Body of pancreas (tissue), 4 donors: ENCODE measurements around the gene FKBP3. TPM values are rescaled to one million over a fixed set of nuclear protein-coding genes. Genes with fewer than 3 reads are reported as not detected.

Experiments used
- ATAC-seq: fragments of 150-250 bp; one replicate; pipeline ENCODE4 v1.9.1; 2016
- DNase-seq, 4 donors: peaks; one replicate each; pipeline ENCODE4 v3.0.0-alpha.2; 2019
- H3K27ac ChIP-seq, 4 donors: fragments of 200-600 bp; sonication (generic); 1 replicate in 3 of 4; 2 replicates in 1 of 4; pipeline versions ENCODE4 v1.5.1 to v1.6.1; 2016 to 2019; ENCODE audit warnings: mild to moderate bottlenecking in 1 of 4, mixed read lengths in 1 of 4, moderate library complexity in 1 of 4
- H3K27me3 ChIP-seq, 2 donors: fragments of 200-600 bp; sonication (generic); one replicate each; pipeline ENCODE4 v1.6.0; 2016; ENCODE audit warnings: mild to moderate bottlenecking in 1 of 2
- H3K36me3 ChIP-seq, 2 donors: fragments of 200-600 bp; sonication (generic); replicated peaks in 1 of 2; 2 replicates each; pipeline ENCODE4 v1.5.1; 2016; ENCODE audit warnings: low read depth in 2 of 2; ENCODE audit not compliant: insufficient read depth in 1 of 2
- H3K4me1 ChIP-seq: fragments of 200-600 bp; sonication (generic); one replicate; pipeline ENCODE4 v1.6.0; 2016
- H3K4me3 ChIP-seq, 2 donors: fragments of 200-600 bp; sonication (generic); 1 replicate in 1 of 2; 2 replicates in 1 of 2; pipeline ENCODE4 v1.5.1; 2016 to 2019
- H3K9me3 ChIP-seq, 3 donors: fragments of 200-600 bp; sonication (generic); 1 replicate in 2 of 3; 2 replicates in 1 of 3; pipeline ENCODE4 v1.5.1; 2016
- POLR2A ChIP-seq, 3 donors: fragments of 450-650 bp; IDR thresholded peaks; one replicate each; pipeline ENCODE4 v1.6.1; 2016; ENCODE audit warnings: antibody characterized with exemption in 3 of 3, mild to moderate bottlenecking in 2 of 3
- WGBS, 2 donors: methylation state at CpG; one replicate each; pipeline ENCODE4 v1.1.5; 2017; 5-methylcytosine and 5-hydroxymethylcytosine counted together
- intact Hi-C: fragments of 100-400 bp; cut with DNase I; formaldehyde crosslinking; loops from one replicate; pipeline ENCODE4 v1.15.1; 2023
- total RNA-seq, 2 donors: library from RNA; depleted of rRNA; stranded (reverse); fragments of >200 nt; gene quantifications; one replicate each; pipeline ENCODE4 v1.1.0, GENCODE V29; 2016
- TF ChIP-seq, protein P1 (sequence below), 7 experiments: fragments of 450-650 bp in 4 of 7; fragments of 200-600 bp in 3 of 7; sonication (generic) in 3 of 7; IDR thresholded peaks; one replicate each; pipeline ENCODE4 v1.5.1; 2016 to 2019; ENCODE audit warnings: antibody characterized with exemption in 7 of 7

Gene FKBP3
- 10 to 100 TPM; 22.1 to 23.1 TPM for total RNA-seq

DNA sequence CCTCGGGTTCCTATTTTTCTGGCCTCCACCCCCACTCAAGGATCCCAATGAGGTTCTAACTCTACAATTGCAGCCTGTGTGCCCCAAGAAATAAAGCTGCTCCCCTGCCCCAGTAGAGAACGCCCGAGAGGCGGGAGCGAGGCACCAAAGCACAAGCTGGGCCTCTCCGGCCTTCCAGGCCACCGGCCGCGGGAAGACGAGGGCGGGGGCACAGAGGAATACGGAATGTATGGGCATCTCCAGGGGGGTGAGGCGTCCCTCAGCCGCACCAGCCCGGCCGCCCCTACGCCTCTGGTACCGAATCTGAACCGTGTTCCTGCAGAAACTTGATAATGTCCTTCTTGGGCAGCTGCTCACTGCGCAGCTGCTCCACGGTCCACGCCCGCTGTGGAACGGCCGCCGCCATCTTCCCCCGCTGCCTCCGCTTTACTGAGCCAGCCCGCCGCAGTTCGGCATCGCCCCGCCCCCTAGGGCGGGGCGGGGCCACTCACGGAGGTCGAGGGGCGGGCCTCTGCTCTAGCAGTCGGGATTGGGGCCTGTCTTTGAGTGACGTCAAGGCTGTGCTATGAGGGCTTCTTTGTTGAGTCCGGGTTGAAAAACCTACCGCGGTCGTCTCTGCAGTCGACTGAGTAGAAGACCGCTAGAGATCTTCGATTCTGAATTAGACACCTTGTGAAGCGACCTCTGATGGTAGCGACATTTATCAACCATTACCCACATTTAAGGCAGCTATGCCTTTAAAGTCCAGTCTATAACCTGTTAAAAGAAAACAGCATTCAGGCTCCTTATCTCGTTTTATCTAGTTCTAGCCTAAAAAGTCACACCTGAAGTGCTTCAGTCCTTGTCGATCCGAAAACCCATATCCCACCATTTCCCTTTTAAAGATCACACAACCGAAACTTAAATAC, at the start of gene FKBP3:
FKBP3 (minus strand) TSS at position 431 of the 908 bp plus-strand sequence; CDS start at position 406, 25 bp downstream.
- Histone ChIP-seq H3K9me3 (no peaks in the 10 kb centered on the region), H3K36me3 (no peaks in the 10 kb centered on the region), H3K27me3 (no peaks in the 10 kb centered on the region), H3K4me3 (peak within 1 kb of the TSS; percentile 52 to 79), H3K4me1 (peaks cover 24% of the 10 kb centered on the region), H3K27ac (peak within 1 kb of the TSS; percentile 64 to 92 (median 79))
- WGBS, 2 donors = 0 to 1% methylated on average over 19 to 53 of the region's 53 CpGs
- DNase-seq (peak; percentile 96 to 99 (median 98)), ATAC-seq (peak; percentile 96)
- intact Hi-C loops = no loop called here
- TF ChIP-seq POLR2A (IDR thresholded peaks at IDR 0.05) = peak; percentile 58 to 95 (median 94)
- TF ChIP-seq, protein P1, sequence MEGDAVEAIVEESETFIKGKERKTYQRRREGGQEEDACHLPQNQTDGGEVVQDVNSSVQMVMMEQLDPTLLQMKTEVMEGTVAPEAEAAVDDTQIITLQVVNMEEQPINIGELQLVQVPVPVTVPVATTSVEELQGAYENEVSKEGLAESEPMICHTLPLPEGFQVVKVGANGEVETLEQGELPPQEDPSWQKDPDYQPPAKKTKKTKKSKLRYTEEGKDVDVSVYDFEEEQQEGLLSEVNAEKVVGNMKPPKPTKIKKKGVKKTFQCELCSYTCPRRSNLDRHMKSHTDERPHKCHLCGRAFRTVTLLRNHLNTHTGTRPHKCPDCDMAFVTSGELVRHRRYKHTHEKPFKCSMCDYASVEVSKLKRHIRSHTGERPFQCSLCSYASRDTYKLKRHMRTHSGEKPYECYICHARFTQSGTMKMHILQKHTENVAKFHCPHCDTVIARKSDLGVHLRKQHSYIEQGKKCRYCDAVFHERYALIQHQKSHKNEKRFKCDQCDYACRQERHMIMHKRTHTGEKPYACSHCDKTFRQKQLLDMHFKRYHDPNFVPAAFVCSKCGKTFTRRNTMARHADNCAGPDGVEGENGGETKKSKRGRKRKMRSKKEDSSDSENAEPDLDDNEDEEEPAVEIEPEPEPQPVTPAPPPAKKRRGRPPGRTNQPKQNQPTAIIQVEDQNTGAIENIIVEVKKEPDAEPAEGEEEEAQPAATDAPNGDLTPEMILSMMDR (IDR thresholded peaks at IDR 0.05) = peak in 2 of 7 experiments; percentile 2 to 31

DNA sequence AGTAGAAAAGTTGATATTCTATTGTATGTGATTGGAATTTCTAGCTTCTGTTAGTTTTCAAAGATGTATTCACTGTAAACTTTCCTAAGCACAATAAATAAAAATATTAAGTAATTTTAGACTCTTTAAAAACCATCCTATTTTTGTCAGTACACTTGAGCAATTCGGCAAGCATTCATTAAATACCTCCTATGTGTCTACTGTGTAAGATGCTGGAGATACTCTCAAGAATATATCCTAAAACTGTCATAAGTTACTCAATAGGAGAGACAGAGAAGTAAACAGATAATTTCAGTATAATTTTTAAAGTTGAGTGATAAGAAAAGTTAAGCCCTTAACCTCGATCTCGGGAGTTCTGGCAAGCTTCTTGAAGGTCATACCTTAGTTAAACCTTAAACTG, 47.5 kb upstream of the FKBP3 start:
- H3K4me3 ChIP-seq = no peak overlapping the region
- intact Hi-C loops = no loop called here

DNA sequence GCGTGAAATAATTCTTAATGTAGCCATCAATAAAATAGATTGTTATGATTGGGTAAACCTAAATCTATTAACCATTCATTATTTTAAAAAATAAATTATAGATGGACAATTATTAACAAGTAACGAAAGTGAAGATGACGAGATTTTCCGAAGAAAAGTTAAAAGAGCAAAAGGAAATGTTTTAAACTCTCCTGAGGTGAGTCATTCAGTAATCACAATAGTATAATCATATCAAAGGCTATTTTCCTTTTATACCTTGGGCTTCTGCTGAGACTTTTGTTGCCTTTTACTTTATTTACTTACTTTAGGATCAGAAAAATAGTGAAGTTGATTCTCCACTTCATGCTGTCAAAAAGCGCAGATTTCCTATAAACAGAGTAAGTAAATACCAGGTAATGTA, 47.0 kb upstream of the FKBP3 start:
- Histone ChIP-seq H3K4me3 (no peak overlapping the region), H3K27ac (no peak overlapping the region), H3K4me1 (no peaks in the 10 kb centered on the region), H3K27me3 (no peaks in the 10 kb centered on the region), H3K36me3 (no peaks in the 10 kb centered on the region), H3K9me3 (no peaks in the 10 kb centered on the region)
- ATAC-seq = no peak
- WGBS, 2 donors = 93% methylated on average over 5 of the region's 5 CpGs
- no peak for TF ChIP-seq POLR2A (IDR thresholded peaks at IDR 0.05)
- TF ChIP-seq, protein P1 (IDR thresholded peaks at IDR 0.05) = no peak
- intact Hi-C loops = no loop called here
- no peak for DNase-seq

More for the DNA sequence above, 47.5 kb upstream of the FKBP3 start:
- TF ChIP-seq, protein P1 (IDR thresholded peaks at IDR 0.05) = no peak
- no peak for TF ChIP-seq POLR2A (IDR thresholded peaks at IDR 0.05)
- no peaks in the 10 kb centered on the region for H3K36me3 ChIP-seq
- 34 to 36% methylated on average over 3 of the region's 3 CpGs for WGBS, 2 donors
- no peaks in the 10 kb centered on the region for H3K9me3 ChIP-seq
- no peaks in the 10 kb centered on the region for H3K4me1 ChIP-seq
- no peaks in the 10 kb centered on the region for H3K27me3 ChIP-seq
- no peak overlapping the region for H3K27ac ChIP-seq
- ATAC-seq = no peak
- DNase-seq = no peak

DNA sequence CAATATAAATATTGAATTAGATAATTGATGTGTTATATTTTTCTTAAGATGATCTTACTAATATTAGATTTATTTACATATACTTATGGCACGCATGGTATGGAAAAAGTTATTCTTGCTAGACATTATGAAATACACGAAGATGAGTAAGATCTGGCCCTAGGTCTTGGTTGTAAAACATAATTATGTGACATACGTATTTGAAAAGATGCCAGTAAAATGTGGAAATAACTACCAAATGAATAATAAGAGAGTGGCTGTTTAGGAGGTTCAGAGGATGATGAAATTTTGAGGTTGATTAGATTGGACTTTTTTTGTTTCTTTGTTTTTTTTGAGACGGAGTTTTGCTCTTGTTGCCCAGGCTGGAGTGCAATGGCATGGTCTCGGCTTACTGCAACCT, 42.8 kb upstream of the FKBP3 start:
- H3K27ac ChIP-seq = no peak overlapping the region
- no peak overlapping the region for H3K4me3 ChIP-seq
- ATAC-seq (no peak), DNase-seq (no peak)
- TF ChIP-seq, protein P1 (IDR thresholded peaks at IDR 0.05) = no peak
- no peak for TF ChIP-seq POLR2A (IDR thresholded peaks at IDR 0.05)
- H3K9me3 ChIP-seq = no peaks in the 10 kb centered on the region
- H3K4me1 ChIP-seq = no peaks in the 10 kb centered on the region
- H3K36me3 ChIP-seq = no peaks in the 10 kb centered on the region
- intact Hi-C loops = no loop called here
- H3K27me3 ChIP-seq = no peaks in the 10 kb centered on the region
- 83 to 89% methylated on average over 5 of the region's 5 CpGs for WGBS, 2 donors
